HG03060 (cell line): ENCODE measurements around the gene JUN.

Experiments used
- ATAC-seq: cut with Tn5 transposase; IDR thresholded peaks from one replicate; pipeline ENCODE4 v1.9.1; 2021; ENCODE audit warnings: low read depth, moderate number of reproducible peaks; ENCODE audit not compliant: unreplicated experiment

The JUN gene

GRCh38 chr1:58764294-58764978 lies 19.4 kb downstream of the JUN start:
- no peak for ATAC-seq

DNA sequence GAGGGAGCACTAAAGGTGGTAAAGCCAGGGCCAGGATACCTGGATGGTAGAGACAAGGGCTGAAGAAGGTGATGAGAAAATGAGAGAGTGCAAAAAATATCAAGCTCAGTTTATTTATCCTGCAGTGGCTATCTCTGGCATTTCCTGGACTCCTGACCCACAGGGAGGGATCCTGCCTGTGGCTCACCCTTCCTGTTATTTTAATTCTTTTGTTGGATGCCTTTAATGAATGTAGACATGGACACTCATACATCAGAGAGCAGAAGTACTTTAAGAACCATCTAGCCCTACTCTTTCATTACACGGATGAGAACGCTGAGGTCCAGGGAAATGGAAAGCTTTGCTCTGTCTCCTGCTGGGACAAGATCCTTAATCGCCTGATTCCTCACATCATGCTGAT lies 20.6 kb downstream of the JUN start:
- ATAC-seq = no peak

GRCh38 chr1:58762806-58763205 lies 21.0 kb downstream of the JUN start:
- ATAC-seq = no peak

- ATAC-seq = no peak
These were observed 28.4 kb downstream of the JUN start for GRCh38 chr1:58755468-58755872.

GRCh38 chr1:58754683-58755467 lies 29.0 kb downstream of the JUN start:
- ATAC-seq = no peak

DNA sequence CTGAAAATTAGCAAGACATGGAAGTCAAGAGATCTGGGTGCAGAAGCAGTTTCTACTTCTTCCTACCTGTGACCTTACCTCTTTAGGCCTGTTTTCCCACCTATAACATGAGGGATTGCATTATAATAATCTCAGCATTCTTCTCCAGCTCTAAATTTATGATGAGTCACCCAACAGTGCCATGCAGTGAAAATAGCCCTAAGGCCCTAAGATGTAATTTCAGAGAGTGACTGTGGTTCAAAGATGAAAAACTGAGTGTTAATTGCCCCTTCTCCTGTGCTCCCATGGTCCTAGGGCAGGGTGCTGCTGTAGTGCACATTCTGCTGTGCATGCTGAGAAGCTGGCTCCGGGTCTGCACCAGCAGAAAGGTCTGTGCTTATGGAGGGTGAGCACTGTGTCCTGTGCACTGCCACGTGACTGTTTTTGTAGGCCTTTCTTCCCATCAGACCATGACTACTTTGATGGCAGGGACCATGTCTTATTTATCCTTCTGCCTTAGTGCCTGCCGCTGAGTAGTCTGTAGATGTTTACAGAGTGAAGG lies 29.7 kb downstream of the JUN start:
- no peak for ATAC-seq

GRCh38 chr1:58753431-58753866 lies 30.4 kb downstream of the JUN start:
- ATAC-seq = no peak

- no peak for ATAC-seq
These were observed 34.2 kb downstream of the JUN start for GRCh38 chr1:58749646-58750045.

DNA sequence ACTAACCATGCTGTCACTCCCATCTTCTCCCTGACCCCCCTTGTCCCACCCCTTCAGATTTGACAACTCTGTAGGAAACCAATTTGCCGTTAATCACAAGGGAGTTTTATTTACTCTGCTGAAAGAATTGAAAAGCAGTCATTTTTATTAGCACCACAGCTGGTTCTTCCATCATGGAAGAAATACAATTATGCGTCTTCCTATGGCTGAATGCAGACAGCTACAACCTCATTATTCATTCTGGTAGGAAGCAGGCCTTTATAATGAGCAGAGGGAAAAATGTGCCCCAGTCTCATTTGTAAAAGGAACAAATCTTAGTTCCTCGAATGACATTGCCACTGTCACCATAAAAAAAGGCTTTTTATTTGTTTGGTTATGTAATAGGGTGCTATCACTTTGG lies 35.2 kb downstream of the JUN start:
- ATAC-seq = no peak

GRCh38 chr1:58746757-58747156 lies 37.1 kb downstream of the JUN start:
- no peak for ATAC-seq

DNA sequence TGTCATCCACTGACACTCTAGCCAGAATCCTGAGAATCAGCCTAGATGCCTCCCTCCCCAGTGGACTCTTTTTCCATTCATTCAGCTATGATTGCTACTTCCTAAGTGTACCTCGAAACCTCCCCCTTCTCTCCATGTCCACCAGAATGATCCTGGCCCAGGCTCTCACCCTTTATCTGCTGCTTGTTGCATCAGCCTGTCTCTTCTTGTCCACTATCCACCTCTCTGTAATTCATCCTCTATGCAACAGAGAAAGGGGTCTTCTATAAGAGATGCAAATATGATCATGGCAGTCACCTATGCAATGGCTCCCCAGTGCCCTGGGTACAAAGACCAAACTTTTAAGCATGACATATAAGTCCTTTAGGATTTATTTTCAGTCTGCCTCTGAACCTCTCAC lies 37.7 kb downstream of the JUN start:
- no peak for ATAC-seq

DNA sequence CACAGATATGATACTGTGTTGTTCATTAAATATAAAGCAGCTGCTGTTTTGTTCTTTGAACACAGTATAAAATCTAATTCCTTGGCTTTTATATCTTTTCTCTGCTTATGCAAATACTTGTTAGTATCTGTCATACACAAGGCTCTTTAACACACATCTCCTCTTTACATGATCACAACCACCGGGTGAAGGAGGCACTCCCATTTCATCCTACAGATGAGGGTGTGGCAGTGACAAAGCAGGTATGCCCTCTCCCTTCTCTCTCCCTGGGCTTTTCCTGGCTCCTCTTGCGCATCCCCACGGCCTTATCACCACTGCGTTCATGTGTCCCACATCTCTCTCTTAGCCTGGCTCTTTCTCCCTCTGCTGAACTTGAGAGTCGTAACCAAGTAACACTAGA lies 38.2 kb downstream of the JUN start:
- ATAC-seq = no peak

DNA sequence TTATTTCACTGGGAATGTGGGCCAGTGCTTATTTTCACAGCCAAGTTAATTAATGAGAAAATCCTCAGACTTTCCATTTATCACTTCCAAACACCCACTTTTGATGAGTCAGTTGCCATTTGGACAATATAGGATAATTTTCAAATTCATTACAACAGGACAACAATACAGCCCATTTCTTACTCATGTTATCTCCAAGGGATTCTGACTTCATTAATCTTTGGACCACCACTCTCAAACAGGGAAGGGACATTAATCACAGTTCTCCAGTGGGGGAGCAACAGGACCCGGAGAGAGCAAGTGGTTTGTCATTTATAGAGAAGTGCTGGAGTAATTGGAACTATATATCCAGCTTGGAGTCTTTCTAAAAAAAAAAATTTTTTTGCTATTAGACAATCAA lies 38.7 kb downstream of the JUN start:
- ATAC-seq = no peak

- no peak for ATAC-seq
These were observed 41.9 kb downstream of the JUN start for GRCh38 chr1:58741678-58742553.

GRCh38 chr1:58739856-58740466 lies 43.9 kb downstream of the JUN start:
- no peak for ATAC-seq

DNA sequence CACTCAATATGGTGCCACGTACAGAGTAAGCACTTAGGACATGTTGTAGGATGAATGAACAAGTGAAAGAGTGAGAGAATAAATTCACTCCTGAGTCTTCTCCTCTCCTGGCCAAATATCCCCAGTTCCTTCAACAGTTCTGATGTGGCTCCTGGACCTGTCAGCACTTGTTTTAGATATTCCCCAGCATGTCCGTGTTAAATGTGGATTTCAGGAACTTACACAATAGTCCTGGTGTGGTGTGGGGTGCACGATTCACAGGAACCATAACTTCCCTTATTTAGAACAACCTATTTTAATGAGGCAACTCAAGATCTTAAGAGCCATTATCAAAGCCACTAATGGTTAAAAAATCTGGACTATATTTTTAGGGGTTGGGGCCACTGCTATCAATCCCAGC lies 45.0 kb downstream of the JUN start:
- no peak for ATAC-seq

DNA sequence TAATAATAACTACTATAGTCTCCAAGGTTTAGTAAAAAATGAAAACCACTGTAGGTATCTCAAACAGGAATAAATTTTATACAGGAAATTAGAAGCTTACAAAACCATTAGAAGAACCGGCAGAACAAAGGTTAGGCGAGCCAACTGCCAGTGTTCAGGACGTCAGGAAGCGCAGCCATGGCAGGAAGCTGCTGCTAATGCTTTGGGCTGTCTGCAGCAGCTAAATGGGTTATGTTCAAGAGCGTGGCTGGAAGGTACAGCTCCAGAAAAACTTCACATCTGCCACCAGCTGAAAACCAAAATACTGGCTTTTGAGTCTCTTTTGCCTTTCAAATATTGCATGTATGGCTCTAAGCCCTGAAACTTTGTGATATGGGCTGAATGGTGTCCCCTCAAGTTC lies 48.3 kb downstream of the JUN start:
- no peak for ATAC-seq

- ATAC-seq = no peak
These were observed 49.2 kb downstream of the JUN start for GRCh38 chr1:58734630-58735029.

- ATAC-seq = no peak
These were observed 51.6 kb downstream of the JUN start for GRCh38 chr1:58732087-58732775.
